ENCODE data around the gene GIPC1.

DNA sequence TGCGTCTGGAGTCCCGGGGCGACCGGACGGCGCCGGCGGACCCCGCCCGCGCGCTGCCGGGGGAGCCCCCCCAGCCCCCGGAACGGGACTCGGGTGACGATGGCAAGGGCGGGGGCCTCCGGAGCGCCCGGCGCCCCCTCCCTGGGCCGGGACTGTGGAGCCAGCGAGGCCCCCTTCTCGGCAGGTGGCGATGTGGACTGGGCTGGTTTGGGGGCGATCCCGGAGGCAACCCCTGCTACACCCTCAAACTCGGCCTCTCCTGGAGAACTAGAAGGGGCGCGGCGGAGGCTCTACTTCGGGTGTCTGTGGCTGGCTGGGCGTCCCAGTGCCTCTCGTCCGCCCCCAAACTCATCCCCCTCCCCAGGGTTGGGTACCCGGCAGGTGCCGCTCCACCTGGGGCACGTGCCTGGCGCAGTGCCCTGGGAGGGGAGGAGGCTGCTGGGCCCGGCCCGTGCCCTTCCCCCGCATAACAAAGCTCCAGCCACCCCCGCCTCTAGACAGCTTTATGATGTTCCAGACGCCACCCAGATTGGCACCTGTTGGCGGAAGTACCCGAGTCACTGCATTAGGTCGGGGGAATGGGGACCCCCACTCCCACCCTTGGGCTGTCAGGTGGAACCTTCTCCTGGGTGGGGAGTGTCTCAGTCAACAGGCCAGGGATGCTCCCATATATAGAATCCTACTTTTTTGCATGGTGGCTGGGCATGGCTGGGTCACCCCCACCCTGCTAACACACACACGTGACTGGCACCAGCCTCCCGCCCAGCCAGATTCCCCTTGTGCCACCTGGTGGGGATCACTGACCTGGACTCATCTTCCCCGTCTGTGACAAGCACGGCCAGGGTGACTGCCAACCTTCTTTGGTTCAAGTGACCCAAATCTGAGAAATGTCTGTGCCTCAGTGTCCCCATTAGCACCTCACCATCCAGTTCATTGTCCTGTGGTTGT, 62.1 kb downstream of the GIPC1 start:
- TF ChIP-seq, protein P1, sequence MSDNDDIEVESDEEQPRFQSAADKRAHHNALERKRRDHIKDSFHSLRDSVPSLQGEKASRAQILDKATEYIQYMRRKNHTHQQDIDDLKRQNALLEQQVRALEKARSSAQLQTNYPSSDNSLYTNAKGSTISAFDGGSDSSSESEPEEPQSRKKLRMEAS (IDR thresholded peaks at IDR 0.05) = peak; percentile 32; the same call in 1 of the 2 replicates
- TF ChIP-seq POLR2A (IDR thresholded peaks at IDR 0.05; ENCODE audit: low read length) (no peak), CHD4 (IDR thresholded peaks at IDR 0.05; ENCODE audit: borderline replicate concordance) (no peak), ELK1 (IDR thresholded peaks at IDR 0.05; ENCODE audit: low read depth, low read length) (no peak), REST (IDR thresholded peaks at IDR 0.05) (no peak), FOSL2 (IDR thresholded peaks at IDR 0.05) (no peak), FOSL2 (CRISPR knock-in tag; IDR thresholded peaks at IDR 0.05) (no peak), KDM1A (IDR thresholded peaks at IDR 0.05; ENCODE audit: low read depth) (no peak), SMC3 (IDR thresholded peaks at IDR 0.05) (no peak), CEBPB (IDR thresholded peaks at IDR 0.05) (no peak)
- TF ChIP-seq, protein P2, sequence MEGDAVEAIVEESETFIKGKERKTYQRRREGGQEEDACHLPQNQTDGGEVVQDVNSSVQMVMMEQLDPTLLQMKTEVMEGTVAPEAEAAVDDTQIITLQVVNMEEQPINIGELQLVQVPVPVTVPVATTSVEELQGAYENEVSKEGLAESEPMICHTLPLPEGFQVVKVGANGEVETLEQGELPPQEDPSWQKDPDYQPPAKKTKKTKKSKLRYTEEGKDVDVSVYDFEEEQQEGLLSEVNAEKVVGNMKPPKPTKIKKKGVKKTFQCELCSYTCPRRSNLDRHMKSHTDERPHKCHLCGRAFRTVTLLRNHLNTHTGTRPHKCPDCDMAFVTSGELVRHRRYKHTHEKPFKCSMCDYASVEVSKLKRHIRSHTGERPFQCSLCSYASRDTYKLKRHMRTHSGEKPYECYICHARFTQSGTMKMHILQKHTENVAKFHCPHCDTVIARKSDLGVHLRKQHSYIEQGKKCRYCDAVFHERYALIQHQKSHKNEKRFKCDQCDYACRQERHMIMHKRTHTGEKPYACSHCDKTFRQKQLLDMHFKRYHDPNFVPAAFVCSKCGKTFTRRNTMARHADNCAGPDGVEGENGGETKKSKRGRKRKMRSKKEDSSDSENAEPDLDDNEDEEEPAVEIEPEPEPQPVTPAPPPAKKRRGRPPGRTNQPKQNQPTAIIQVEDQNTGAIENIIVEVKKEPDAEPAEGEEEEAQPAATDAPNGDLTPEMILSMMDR (IDR thresholded peaks at IDR 0.05) = no peak

Data from A549 (cell line).